ENCODE results near the gene GDPD4.

Gene GDPD4

GRCh38 chr11:77193167-77193566 lies 108.3 kb downstream of the GDPD4 start:
- H3K9me3 Mint-ChIP-seq, result no peaks in the 10 kb centered on the region
- H3K27me3 Mint-ChIP-seq (ENCODE audit: low read depth, poor library complexity), result peaks cover 3% of the 10 kb centered on the region
- H3K36me3 Mint-ChIP-seq (ENCODE audit: low read depth), result no peaks in the 10 kb centered on the region
- H3K27ac Mint-ChIP-seq, result no peak overlapping the region
- H3K4me3 Mint-ChIP-seq, result no peak overlapping the region
- peaks cover 7% of the 10 kb centered on the region for H3K4me1 Mint-ChIP-seq
- no peak for TF ChIP-seq CTCF (IDR thresholded peaks at IDR 0.05)
- no peak for DNase-seq

- Mint-ChIP-seq H3K4me3 (peak overlapping the region; percentile 67), H3K27ac (no peak overlapping the region), H3K4me1 (peaks cover 5% of the 10 kb centered on the region), H3K36me3 (ENCODE audit: low read depth) (no peaks in the 10 kb centered on the region), H3K9me3 (no peaks in the 10 kb centered on the region), H3K27me3 (ENCODE audit: low read depth, poor library complexity) (peaks cover 3% of the 10 kb centered on the region)
- peak; percentile 82 for DNase-seq
- peak; percentile 73 for TF ChIP-seq CTCF (IDR thresholded peaks at IDR 0.05)
Measured at GRCh38 chr11:77191823-77192495, 109.5 kb downstream of the GDPD4 start.

- no peak overlapping the region for H3K4me3 Mint-ChIP-seq
Measured at GRCh38 chr11:77191429-77191822, 110.1 kb downstream of the GDPD4 start.

GRCh38 chr11:77190331-77191075 lies 111.0 kb downstream of the GDPD4 start:
- DNase-seq, result no peak
- no peaks in the 10 kb centered on the region for H3K36me3 Mint-ChIP-seq (ENCODE audit: low read depth)
- TF ChIP-seq CTCF (IDR thresholded peaks at IDR 0.05), result no peak
- no peaks in the 10 kb centered on the region for H3K9me3 Mint-ChIP-seq
- no peaks in the 10 kb centered on the region for H3K4me1 Mint-ChIP-seq
- H3K4me3 Mint-ChIP-seq, result no peak overlapping the region
- peaks cover 3% of the 10 kb centered on the region for H3K27me3 Mint-ChIP-seq (ENCODE audit: low read depth, poor library complexity)
- no peak overlapping the region for H3K27ac Mint-ChIP-seq

More at GRCh38 chr11:77191429-77191822, 110.1 kb downstream of the GDPD4 start:
- Mint-ChIP-seq H3K27me3 (ENCODE audit: low read depth, poor library complexity) (peaks cover 3% of the 10 kb centered on the region), H3K36me3 (ENCODE audit: low read depth) (no peaks in the 10 kb centered on the region), H3K27ac (no peak overlapping the region), H3K4me1 (no peaks in the 10 kb centered on the region), H3K9me3 (no peaks in the 10 kb centered on the region)
- TF ChIP-seq CTCF (IDR thresholded peaks at IDR 0.05), result no peak
- DNase-seq, result no peak

GRCh38 chr11:77189588-77190210 lies 111.8 kb downstream of the GDPD4 start:
- no peaks in the 10 kb centered on the region for H3K9me3 Mint-ChIP-seq
- H3K4me3 Mint-ChIP-seq, result no peak overlapping the region
- H3K27ac Mint-ChIP-seq, result no peak overlapping the region
- TF ChIP-seq CTCF (IDR thresholded peaks at IDR 0.05), result no peak
- no peaks in the 10 kb centered on the region for H3K4me1 Mint-ChIP-seq
- no peak for DNase-seq
- no peaks in the 10 kb centered on the region for H3K36me3 Mint-ChIP-seq (ENCODE audit: low read depth)
- H3K27me3 Mint-ChIP-seq (ENCODE audit: low read depth, poor library complexity), result peaks cover 3% of the 10 kb centered on the region

Measured in nephron progenitor cell (in vitro differentiated cells).